GM18499 (cell line): ENCODE results near the gene DARS2.
A peak's percentile ranks its signal among the peaks of the same experiment; 100 is the strongest.
"Not testable (repeated sequence)": the region's sequence is repeated elsewhere in the genome, so short reads cannot be mapped to it uniquely, and the experiment has no call there.

Experiments
- ATAC-seq: cut with Tn5 transposase; IDR thresholded peaks from one replicate; pipeline ENCODE4 v1.9.1; 2021; ENCODE audit warnings: moderate number of reproducible peaks; ENCODE audit not compliant: insufficient read depth, unreplicated experiment

Gene DARS2

GRCh38 chr1:173824315-173825081, at the start of gene DARS2, which contains the start of gene CENPL:
Gene DARS2 (plus strand): TSS chr1:173824673. CDS start chr1:173825230, 557 bp downstream.
Gene CENPL (minus strand): TSS chr1:173824883. CDS start chr1:173811299, 13,584 bp downstream.
- peak; percentile 74 for ATAC-seq

- no peak for ATAC-seq
Measured at GRCh38 chr1:173775578-173776226, 48.8 kb upstream of the DARS2 start.

- ATAC-seq = no peak
Measured at GRCh38 chr1:173779936-173780335, 44.5 kb upstream of the DARS2 start.

GRCh38 chr1:173784997-173785396, 39.5 kb upstream of the DARS2 start:
- ATAC-seq = no peak

GRCh38 chr1:173789841-173790240, 34.6 kb upstream of the DARS2 start:
- ATAC-seq = no peak

GRCh38 chr1:173798078-173798477, 26.4 kb upstream of the DARS2 start:
- no peak for ATAC-seq

GRCh38 chr1:173799995-173800394, 24.5 kb upstream of the DARS2 start:
- not testable (repeated sequence) for ATAC-seq

GRCh38 chr1:173802961-173803360, 21.5 kb upstream of the DARS2 start:
- no peak for ATAC-seq

GRCh38 chr1:173813654-173814053, 10.8 kb upstream of the DARS2 start:
- ATAC-seq = not testable (repeated sequence)

GRCh38 chr1:173818459-173818858, 6.0 kb upstream of the DARS2 start:
- ATAC-seq = no peak

- ATAC-seq = no peak
Measured at GRCh38 chr1:173821680-173822079, 2.8 kb upstream of the DARS2 start.

GRCh38 chr1:173823781-173824314, 625 bp upstream of the DARS2 start:
- peak; percentile 32 for ATAC-seq

- ATAC-seq = no peak
Measured at GRCh38 chr1:173827611-173828010, 3.1 kb downstream of the DARS2 start.

GRCh38 chr1:173832748-173833147, 8.3 kb downstream of the DARS2 start:
- no peak for ATAC-seq

- no peak for ATAC-seq
Measured at GRCh38 chr1:173852105-173852504, 27.6 kb downstream of the DARS2 start.

- ATAC-seq = no peak
Measured at GRCh38 chr1:173853074-173853473, 28.6 kb downstream of the DARS2 start.

GRCh38 chr1:173856014-173856413, 31.5 kb downstream of the DARS2 start:
- ATAC-seq = no peak

GRCh38 chr1:173856903-173857302, 32.4 kb downstream of the DARS2 start:
- ATAC-seq = no peak

- ATAC-seq = no peak
Measured at GRCh38 chr1:173857363-173857917, 33.0 kb downstream of the DARS2 start.

- not testable (repeated sequence) for ATAC-seq
Measured at GRCh38 chr1:173859547-173859946, 35.1 kb downstream of the DARS2 start.

GRCh38 chr1:173860065-173860464, 35.6 kb downstream of the DARS2 start:
- ATAC-seq = no peak
